Measurements from ENCODE around the gene PGBD5. TPM values are rescaled to one million over a fixed set of nuclear protein-coding genes. Genes with fewer than 3 reads are reported as not detected.

The PGBD5 gene
- total RNA-seq, 1 donor from 2014 or later, result 72.4 TPM

DNA sequence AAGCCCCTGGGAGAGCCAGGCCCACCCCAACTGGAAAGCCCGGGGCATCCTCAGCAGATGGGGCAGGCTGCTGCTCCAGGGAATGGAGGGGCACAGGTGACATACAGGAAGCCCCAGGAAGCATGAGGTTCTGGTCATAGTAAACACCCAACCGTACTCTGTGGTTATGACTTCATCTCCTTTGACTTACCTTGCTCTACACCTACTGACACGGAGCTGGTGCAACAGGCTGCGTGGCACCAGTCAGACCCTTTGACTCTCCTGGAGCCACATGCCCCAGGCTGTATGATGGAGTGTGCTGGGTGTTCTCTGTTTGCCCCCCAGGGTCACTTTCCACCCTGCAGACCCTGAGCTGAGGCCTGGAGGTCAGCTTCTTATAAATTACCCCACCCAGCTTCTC is 72.1 kb downstream of the PGBD5 start:
- Mint-ChIP-seq H3K4me1 (ENCODE audit: low read depth, unreplicated experiment) (peaks cover 33% of the 10 kb centered on the region), H3K4me3 (ENCODE audit: unreplicated experiment) (no peak overlapping the region), H3K36me3 (ENCODE audit: unreplicated experiment) (peaks cover 8% of the 10 kb centered on the region), H3K27ac (ENCODE audit: unreplicated experiment) (peak overlapping the region; percentile 72), H3K27me3 (ENCODE audit: unreplicated experiment) (peaks cover 6% of the 10 kb centered on the region), H3K9me3 (ENCODE audit: unreplicated experiment) (peaks cover 9% of the 10 kb centered on the region)
- TF ChIP-seq, protein P1, sequence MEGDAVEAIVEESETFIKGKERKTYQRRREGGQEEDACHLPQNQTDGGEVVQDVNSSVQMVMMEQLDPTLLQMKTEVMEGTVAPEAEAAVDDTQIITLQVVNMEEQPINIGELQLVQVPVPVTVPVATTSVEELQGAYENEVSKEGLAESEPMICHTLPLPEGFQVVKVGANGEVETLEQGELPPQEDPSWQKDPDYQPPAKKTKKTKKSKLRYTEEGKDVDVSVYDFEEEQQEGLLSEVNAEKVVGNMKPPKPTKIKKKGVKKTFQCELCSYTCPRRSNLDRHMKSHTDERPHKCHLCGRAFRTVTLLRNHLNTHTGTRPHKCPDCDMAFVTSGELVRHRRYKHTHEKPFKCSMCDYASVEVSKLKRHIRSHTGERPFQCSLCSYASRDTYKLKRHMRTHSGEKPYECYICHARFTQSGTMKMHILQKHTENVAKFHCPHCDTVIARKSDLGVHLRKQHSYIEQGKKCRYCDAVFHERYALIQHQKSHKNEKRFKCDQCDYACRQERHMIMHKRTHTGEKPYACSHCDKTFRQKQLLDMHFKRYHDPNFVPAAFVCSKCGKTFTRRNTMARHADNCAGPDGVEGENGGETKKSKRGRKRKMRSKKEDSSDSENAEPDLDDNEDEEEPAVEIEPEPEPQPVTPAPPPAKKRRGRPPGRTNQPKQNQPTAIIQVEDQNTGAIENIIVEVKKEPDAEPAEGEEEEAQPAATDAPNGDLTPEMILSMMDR (IDR thresholded peaks at IDR 0.05; ENCODE audit: partially characterized antibody, unreplicated experiment), result no peak
- no peak for DNase-seq

DNA sequence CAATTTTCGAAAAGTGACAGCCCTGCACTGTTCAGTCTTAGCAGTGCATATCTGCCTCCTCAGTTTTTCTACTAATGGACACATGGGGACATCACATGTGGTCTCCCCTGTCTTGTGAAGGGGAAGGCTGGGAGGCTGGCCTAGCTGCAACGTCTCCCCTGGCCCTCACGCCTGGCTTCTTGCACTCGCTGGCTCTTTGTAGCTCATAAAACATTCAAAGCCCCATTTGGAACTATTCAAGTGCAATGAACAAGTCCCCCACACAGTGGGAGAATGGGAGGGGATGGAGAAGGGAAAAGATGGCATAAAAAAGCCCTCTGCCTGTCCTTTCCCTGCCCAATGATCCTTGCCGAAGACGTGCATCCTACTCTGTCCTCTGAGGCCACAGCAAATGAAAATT is 73.6 kb downstream of the PGBD5 start:
- Mint-ChIP-seq H3K4me1 (ENCODE audit: low read depth, unreplicated experiment) (peaks cover 37% of the 10 kb centered on the region), H3K27ac (ENCODE audit: unreplicated experiment) (peak overlapping the region; percentile 12), H3K27me3 (ENCODE audit: unreplicated experiment) (peaks cover 6% of the 10 kb centered on the region), H3K4me3 (ENCODE audit: unreplicated experiment) (no peak overlapping the region), H3K36me3 (ENCODE audit: unreplicated experiment) (peaks cover 8% of the 10 kb centered on the region), H3K9me3 (ENCODE audit: unreplicated experiment) (peaks cover 9% of the 10 kb centered on the region)
- TF ChIP-seq, protein P1 (IDR thresholded peaks at IDR 0.05; ENCODE audit: partially characterized antibody, unreplicated experiment), result no peak
- no peak for DNase-seq

DNA sequence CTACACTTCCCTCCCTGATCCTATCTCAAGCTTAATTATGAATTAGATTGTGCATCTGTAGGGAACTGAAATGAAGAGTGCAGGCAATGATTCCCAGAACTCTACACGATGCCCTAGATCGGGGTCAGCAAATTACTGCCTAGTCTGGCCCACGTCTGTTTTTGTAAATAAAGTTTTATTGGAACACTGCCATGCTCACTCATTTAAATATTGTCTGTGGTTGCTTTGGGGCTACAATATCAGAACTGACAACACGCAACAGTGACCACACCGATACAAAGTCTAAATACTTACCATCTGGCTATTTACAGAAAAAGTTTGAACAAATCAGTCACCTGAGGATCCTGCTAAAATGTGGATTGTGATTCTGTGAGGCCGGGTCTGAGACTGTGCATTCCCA is 74.1 kb downstream of the PGBD5 start:
- TF ChIP-seq, protein P1 (IDR thresholded peaks at IDR 0.05; ENCODE audit: partially characterized antibody, unreplicated experiment), result no peak
- Mint-ChIP-seq H3K9me3 (ENCODE audit: unreplicated experiment) (peaks cover 7% of the 10 kb centered on the region), H3K4me1 (ENCODE audit: low read depth, unreplicated experiment) (peaks cover 38% of the 10 kb centered on the region), H3K27me3 (ENCODE audit: unreplicated experiment) (peaks cover 6% of the 10 kb centered on the region), H3K4me3 (ENCODE audit: unreplicated experiment) (no peak overlapping the region), H3K27ac (ENCODE audit: unreplicated experiment) (peak overlapping the region; percentile 28), H3K36me3 (ENCODE audit: unreplicated experiment) (peaks cover 10% of the 10 kb centered on the region)
- DNase-seq, result no peak

DNA sequence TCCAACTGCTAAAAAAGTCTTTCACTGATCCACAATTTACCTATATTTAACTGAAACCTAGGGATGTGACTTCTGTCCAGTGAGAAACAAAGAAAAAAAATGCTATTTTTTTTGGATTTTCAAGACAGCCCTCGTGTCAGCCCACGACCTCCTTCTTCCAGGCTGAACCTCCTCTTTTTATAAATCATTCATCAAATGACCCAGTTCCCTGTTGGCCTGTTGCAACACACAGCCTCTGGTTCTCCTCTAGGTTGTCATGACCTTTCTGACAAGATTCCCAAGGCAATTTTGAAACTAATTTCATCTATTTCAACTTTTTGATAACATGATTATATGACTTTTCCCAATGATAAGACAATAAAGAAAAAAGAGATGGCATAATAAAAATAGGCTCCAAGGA is 74.6 kb downstream of the PGBD5 start:
- Mint-ChIP-seq H3K27me3 (ENCODE audit: unreplicated experiment) (peaks cover 6% of the 10 kb centered on the region), H3K9me3 (ENCODE audit: unreplicated experiment) (peaks cover 7% of the 10 kb centered on the region), H3K27ac (ENCODE audit: unreplicated experiment) (no peak overlapping the region), H3K4me1 (ENCODE audit: low read depth, unreplicated experiment) (peaks cover 39% of the 10 kb centered on the region), H3K4me3 (ENCODE audit: unreplicated experiment) (no peak overlapping the region), H3K36me3 (ENCODE audit: unreplicated experiment) (peaks cover 11% of the 10 kb centered on the region)
- DNase-seq, result no peak
- TF ChIP-seq, protein P1 (IDR thresholded peaks at IDR 0.05; ENCODE audit: partially characterized antibody, unreplicated experiment), result no peak

DNA sequence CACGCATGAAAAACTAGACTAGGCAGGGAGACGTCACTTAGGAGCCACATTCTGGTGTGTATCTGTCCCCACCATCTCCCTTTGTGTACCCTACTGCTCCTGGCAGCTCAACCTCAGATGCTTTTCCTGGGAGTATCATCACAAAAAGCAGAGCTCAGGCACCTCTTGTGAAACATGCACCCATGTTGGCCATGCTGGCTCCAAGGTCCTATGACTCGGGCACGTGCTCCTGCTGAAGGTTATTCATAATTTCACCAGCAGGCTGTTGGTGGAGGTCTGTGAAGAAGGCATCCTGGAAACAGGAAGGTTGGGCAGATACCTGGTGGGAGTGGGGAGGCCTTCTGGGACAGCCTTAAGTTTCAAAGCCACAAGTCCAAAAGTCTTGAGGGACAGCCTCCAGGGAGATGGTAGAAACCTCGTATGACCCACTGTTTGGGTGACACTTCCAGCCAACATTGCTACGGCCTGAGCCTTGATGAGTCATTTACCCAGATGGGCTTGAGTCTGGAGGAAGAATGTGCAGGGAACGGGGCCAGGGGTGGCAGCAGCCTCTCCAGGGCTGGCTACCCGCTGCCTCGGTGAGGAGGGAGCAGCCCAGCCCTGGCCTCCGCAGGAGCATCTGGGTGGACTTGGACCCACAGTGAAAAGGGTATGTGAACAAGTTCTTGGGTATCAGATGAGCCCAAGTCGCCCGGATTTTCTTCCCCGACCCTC is 75.8 kb downstream of the PGBD5 start:
- peaks cover 11% of the 10 kb centered on the region for H3K36me3 Mint-ChIP-seq (ENCODE audit: unreplicated experiment)
- H3K27ac Mint-ChIP-seq (ENCODE audit: unreplicated experiment), result no peak overlapping the region
- peaks cover 37% of the 10 kb centered on the region for H3K4me1 Mint-ChIP-seq (ENCODE audit: low read depth, unreplicated experiment)
- peaks cover 5% of the 10 kb centered on the region for H3K9me3 Mint-ChIP-seq (ENCODE audit: unreplicated experiment)
- H3K4me3 Mint-ChIP-seq (ENCODE audit: unreplicated experiment), result no peak overlapping the region
- TF ChIP-seq, protein P1 (IDR thresholded peaks at IDR 0.05; ENCODE audit: partially characterized antibody, unreplicated experiment), result no peak
- no peak for DNase-seq
- peaks cover 2% of the 10 kb centered on the region for H3K27me3 Mint-ChIP-seq (ENCODE audit: unreplicated experiment)
